ENCODE data around the gene SH3BGRL2.

DNA sequence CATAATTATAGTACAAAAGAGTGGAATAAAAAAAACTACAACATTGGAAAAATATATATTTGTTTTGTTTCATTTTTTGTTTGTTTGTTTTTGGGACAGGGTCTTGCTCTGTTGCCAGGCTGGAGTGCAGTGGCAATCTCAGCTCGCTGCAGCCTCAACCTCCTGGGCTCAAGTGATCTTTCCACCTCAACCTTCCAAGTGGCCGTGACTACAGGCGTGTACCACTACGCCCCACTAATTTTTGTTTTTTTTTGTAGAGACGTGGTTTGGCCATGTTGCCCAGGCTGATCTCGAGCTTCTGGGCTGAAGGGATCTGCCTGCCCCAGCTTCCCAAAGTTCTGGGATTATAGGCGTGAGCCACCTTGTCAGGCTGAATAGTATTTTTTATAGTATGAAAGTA is 41.4 kb upstream of the SH3BGRL2 start:
- TF ChIP-seq, protein P1, sequence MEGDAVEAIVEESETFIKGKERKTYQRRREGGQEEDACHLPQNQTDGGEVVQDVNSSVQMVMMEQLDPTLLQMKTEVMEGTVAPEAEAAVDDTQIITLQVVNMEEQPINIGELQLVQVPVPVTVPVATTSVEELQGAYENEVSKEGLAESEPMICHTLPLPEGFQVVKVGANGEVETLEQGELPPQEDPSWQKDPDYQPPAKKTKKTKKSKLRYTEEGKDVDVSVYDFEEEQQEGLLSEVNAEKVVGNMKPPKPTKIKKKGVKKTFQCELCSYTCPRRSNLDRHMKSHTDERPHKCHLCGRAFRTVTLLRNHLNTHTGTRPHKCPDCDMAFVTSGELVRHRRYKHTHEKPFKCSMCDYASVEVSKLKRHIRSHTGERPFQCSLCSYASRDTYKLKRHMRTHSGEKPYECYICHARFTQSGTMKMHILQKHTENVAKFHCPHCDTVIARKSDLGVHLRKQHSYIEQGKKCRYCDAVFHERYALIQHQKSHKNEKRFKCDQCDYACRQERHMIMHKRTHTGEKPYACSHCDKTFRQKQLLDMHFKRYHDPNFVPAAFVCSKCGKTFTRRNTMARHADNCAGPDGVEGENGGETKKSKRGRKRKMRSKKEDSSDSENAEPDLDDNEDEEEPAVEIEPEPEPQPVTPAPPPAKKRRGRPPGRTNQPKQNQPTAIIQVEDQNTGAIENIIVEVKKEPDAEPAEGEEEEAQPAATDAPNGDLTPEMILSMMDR (conservative IDR thresholded peaks at IDR 0.05), result no peak
- no peak for TF ChIP-seq EZH2 (IDR thresholded peaks at IDR 0.05; ENCODE audit: low read depth)
